LNCaP clone FGC (cell line): Measurements from ENCODE around the gene CLDN15.

Source experiments
- DNase-seq: peaks from one replicate; pipeline ENCODE4 v3.0.0-alpha.2; 2011; ENCODE audit warnings: low read depth
- H3K4me3 ChIP-seq: 2 replicates; pipeline ENCODE4 v1.5.1; 2011; ENCODE audit warnings: mild to moderate bottlenecking, low read depth, low read length, control low read depth
- CTCF ChIP-seq: IDR thresholded peaks from 2 replicates; pipeline ENCODE4 v1.5.1; 2012; ENCODE audit warnings: mild to moderate bottlenecking; ENCODE audit not compliant: control insufficient read depth, insufficient read depth; ENCODE audit errors: extremely low read depth

CLDN15 gene

GRCh38 chr7:101189109-101189508, 48.5 kb downstream of the CLDN15 start:
- no peak overlapping the region for H3K4me3 ChIP-seq
- TF ChIP-seq CTCF, result no peak
- no peak for DNase-seq

DNA sequence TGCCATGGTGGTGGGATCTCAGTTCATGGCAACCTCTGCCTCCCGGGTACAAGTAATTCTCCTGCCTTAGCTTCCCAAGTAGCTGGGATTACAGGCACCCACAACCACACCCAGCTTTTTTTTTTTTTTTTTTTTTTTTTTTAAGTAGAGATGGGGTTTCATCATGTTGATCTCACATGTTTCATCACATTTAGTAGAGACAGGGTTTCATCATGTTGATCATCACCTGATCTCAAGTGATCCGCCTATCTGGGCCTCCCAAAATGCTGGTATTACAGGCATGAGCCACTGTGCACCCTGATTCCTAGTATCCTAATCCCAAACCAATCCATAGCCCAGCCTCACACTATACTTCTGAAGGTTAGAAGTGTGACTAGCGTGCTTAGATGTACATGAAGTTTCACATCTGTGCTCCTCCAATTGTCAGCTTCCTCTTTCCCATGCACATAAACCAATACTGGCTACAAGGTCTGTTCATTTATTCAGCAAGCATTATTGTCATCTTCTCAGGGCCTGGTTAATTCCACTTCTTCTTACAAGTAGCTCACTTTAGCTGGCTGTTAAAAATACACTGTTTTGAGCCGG, 50.7 kb downstream of the CLDN15 start:
- no peak for DNase-seq
- TF ChIP-seq CTCF, result no peak
- H3K4me3 ChIP-seq, result no peak overlapping the region

GRCh38 chr7:101186194-101186593, 51.4 kb downstream of the CLDN15 start:
- H3K4me3 ChIP-seq, result no peak overlapping the region
- TF ChIP-seq CTCF, result no peak
- no peak for DNase-seq

DNA sequence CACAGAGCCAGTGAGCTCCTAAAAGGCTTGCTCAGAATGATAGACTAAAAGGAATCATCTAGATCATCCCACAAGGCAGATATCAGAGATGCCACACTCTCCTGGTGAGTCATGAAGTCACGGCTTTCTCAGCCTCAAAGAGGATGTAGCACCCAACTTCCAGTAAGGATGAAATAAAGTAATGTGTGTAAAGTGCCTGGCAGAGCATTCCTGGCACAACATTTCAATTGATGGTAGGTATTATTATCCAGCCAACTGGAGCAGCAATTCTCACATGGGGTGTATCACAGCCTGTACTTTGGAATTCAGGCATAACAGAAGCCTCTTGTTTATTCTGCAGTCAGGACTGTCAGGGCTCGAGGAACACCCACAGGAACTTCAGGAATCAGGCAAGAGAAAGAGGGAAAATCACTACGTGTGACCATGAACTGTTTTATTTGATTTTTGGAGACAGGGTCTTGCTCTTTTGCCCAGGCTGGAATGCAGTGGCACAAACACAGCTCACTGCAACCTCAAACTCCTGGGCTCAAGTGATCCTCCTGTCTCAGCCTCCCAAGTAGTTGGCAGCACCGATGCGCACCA, 52.3 kb downstream of the CLDN15 start:
- H3K4me3 ChIP-seq, result no peak overlapping the region
- TF ChIP-seq CTCF, result no peak
- DNase-seq, result no peak
